Gastroesophageal sphincter (tissue), 3 donors: Measurements from ENCODE around the gene PI4KA.
"Not testable (repeated sequence)": the region's sequence is repeated elsewhere in the genome, so short reads cannot be mapped to it uniquely, and the experiment has no call there.

ENCODE experiments used
- POLR2A ChIP-seq, 2 donors: fragments of 450-650 bp; IDR thresholded peaks; one replicate each; pipeline ENCODE4 v1.6.1; 2017; ENCODE audit warnings: antibody characterized with exemption in 2 of 2, mild to moderate bottlenecking in 2 of 2, moderate library complexity in 1 of 2
- TF ChIP-seq, protein P1 (sequence below), 4 experiments: fragments of 200-600 bp in 2 of 4; fragments of 450-650 bp in 2 of 4; sonication (generic) in 1 of 4; IDR thresholded peaks; one replicate each; pipeline ENCODE4 v1.5.1; 2017 to 2019; ENCODE audit warnings: antibody characterized with exemption in 4 of 4, mild to moderate bottlenecking in 2 of 4, moderate library complexity in 2 of 4

- TF ChIP-seq POLR2A (IDR thresholded peaks at IDR 0.05): not testable (repeated sequence)
- TF ChIP-seq, protein P1, sequence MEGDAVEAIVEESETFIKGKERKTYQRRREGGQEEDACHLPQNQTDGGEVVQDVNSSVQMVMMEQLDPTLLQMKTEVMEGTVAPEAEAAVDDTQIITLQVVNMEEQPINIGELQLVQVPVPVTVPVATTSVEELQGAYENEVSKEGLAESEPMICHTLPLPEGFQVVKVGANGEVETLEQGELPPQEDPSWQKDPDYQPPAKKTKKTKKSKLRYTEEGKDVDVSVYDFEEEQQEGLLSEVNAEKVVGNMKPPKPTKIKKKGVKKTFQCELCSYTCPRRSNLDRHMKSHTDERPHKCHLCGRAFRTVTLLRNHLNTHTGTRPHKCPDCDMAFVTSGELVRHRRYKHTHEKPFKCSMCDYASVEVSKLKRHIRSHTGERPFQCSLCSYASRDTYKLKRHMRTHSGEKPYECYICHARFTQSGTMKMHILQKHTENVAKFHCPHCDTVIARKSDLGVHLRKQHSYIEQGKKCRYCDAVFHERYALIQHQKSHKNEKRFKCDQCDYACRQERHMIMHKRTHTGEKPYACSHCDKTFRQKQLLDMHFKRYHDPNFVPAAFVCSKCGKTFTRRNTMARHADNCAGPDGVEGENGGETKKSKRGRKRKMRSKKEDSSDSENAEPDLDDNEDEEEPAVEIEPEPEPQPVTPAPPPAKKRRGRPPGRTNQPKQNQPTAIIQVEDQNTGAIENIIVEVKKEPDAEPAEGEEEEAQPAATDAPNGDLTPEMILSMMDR (IDR thresholded peaks at IDR 0.05): not testable (repeated sequence)
Observed at GRCh38 chr22:20695205-20695604, 163.4 kb downstream of the PI4KA start.
